CD4-positive, alpha-beta T cell treated with Interleukin-2 at 100 ng/mL for 4 hours (primary cell): ENCODE data around the gene BRAT1.
"Not testable (repeated sequence)": the region's sequence is repeated elsewhere in the genome, so short reads cannot be mapped to it uniquely, and the experiment has no call there.

Experiments
- DNase-seq: peaks from one replicate; pipeline ENCODE4 v3.0.0-alpha.2; 2020; ENCODE audit warnings: low spot score

BRAT1 gene

DNA sequence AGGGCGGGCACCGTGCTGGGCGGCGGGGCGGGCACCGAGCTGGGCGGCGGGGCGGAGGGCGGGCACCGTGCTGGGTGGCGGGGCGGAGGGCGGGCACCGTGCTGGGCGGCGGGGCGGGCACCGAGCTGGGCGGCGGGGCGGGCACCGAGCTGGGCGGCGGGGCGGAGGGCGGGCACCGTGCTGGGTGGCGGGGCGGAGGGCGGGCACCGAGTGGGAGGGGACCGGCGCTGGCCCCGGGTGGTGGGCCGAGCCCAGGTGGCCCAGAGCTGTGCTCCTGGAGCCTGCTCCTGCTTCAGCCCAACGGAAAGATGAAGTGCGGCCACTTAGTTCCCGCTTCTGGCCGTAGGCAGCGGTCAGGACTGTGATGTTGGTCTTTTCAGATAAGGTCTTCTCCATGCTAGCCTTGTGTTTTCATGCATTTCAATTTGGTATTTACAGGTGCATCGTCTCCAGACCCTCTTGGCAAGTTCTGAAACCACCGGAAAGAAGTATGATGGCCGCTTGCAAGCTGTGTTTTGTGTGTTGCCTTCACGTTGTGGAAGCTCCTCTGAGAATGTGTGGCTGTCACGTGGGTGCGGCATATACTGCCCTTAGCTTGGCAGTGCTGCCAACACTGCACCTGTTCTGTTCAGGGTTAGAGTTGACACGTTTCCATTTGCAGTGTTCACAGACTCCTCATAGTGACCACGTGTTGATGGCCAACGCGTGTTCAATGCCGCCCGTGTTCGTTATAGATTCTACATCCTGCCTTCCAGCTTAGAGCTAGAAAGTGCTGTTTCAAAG is 28.7 kb upstream of the BRAT1 start:
- no peak for DNase-seq

DNA sequence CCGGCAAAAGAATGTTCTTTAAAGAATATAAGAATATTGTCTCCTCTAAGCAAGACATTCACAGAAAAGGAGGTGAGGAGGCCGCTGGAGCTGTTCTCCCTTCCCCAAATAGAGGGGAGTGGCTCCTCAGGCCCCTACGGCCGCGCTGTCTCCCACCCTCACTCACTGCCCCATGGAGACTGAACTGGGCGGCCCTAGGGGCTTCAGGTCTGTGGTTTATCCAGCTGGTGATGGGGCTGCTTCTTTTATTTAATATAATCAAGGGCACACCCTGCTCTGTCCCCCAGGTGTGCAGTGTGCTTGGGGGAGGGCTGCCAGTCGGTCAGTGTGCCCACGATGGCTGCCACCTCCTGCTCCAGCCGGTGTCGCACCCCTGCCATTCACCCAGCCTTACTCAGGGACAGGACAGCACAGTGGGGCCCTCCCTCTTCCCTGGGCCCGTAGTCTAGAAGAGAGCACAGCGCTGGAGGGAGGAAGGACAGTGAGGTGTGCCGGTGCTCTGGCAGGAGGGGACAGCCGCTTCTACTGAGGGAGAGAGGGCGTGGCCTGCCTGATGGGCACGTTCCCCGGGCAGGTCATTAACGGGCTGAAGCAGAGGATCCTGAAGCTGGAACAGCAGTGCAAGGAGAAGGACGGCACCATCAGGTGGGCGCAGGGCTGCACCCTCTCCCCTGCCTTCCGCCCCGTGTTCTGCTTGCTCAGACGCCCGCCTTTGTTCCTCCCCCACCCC is 26.8 kb upstream of the BRAT1 start:
- DNase-seq: no peak

DNA sequence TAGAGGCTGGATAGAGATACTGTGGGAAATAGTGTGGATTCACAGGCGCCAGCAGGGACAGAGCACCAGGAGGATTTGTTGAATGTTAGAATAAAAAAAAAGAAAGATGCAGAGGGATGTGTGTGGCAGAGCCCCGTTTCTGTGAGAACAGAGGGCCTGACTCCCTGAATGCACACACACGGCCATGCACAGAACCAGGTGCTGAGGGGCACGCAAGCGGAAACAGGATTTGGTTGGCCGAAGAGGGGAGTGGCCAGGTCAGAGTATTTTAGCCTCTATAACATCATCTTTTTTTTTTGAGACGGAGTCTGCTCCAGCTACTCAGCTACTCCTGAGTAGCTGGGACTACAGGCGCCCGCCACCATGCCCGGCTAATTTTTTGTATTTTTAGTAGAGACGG is 25.3 kb upstream of the BRAT1 start:
- no peak for DNase-seq

DNA sequence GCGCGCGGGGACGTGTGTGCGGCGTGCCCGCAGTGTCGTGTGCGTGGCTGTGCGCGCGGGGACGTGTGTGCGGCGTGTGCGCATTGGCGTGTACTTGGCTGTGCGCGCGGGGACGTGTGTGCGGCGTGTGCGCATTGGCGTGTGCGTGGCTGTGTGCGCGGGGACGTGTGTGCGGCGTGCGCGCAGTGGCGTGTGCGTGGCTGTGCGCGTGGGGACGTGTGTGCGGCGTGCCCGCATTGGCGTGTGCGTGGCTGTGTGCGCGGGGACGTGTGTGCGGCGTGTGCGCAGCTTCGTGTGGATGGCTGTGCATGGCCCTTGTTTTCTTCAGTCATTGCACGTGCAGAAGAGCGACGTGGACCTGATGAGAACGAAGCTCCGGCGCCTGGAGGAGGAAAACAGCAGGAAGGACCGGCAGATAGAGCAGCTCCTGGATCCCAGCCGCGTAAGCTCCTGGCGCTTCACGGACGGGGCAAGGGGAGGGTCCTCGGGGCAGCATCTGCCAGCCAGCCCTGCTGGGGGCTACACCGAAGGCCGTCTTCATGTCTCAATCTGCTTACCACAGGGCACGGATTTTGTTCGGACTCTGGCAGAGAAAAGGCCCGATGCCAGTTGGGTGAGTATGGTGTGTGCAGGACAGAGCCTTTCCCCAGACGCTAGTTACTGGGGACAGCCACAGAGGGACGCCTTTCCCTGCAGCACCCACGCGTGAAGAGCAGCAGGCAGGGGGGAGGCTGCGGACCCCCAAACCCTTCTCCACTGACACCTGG is 22.8 kb upstream of the BRAT1 start:
- no peak for DNase-seq

DNA sequence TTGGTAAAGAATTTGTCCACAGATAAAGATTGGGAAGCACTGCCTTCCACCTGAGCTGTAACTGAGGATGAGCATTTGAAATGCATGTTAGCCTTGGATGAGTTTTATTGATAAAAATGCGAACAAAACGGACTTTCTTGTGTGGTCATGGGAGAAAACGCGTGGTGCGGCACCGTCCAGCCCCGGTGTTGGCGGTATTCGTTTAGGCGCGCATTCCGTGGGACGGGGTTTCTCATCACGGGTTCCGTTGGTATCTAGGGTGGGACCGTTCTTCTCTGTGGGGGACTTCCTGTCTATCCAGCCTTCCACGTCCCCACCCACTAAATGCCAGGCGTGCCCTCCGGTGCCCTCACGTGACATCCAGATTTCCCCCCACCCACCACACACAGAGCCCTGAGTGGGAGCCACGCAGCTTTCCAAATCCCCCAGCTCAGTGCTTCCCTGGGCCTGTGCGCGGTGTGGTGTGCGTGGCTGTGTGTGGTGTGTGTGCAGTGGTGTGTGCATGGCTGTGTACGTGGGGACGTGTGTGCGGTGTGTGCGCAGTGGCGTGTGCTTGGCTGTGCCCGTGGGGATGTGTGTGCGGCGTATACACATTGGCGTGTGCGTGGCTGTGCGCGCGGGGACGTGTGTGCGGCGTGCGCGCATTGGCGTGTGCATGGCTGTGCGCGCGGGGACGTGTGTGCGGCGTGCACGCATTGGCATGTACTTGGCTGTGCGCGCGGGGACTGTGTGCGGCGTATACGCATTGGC is 21.6 kb upstream of the BRAT1 start:
- no peak for DNase-seq

DNA sequence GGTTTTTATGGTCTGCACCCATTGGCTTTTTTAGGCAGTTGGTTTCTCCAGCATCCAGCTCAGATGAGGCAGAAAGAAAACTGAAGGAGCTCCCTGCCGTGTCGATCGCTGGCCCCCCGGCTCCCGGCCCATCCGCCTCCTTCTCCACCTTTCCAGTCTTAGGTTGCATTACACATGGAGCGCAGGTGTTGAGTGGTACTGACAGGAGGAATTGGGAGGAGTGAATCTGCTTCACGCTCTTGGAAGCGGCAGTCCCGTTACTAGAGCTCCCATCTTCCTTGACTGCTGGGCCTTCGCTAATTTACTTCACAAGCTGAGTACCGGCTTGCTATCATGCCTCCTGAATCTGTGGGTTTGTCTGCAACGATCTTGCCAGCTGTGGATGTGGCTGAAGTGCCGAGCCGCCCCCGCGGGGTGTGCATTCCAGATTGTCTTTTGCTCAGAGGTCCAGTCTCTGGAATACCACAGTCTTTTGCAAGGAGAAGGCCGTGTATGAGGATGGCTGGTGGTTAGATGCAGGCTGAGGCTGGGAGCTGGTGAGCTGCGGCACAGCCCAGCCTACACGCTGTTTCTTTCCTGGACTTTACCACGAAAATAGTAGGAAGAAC is 20.5 kb upstream of the BRAT1 start:
- DNase-seq: no peak

DNA sequence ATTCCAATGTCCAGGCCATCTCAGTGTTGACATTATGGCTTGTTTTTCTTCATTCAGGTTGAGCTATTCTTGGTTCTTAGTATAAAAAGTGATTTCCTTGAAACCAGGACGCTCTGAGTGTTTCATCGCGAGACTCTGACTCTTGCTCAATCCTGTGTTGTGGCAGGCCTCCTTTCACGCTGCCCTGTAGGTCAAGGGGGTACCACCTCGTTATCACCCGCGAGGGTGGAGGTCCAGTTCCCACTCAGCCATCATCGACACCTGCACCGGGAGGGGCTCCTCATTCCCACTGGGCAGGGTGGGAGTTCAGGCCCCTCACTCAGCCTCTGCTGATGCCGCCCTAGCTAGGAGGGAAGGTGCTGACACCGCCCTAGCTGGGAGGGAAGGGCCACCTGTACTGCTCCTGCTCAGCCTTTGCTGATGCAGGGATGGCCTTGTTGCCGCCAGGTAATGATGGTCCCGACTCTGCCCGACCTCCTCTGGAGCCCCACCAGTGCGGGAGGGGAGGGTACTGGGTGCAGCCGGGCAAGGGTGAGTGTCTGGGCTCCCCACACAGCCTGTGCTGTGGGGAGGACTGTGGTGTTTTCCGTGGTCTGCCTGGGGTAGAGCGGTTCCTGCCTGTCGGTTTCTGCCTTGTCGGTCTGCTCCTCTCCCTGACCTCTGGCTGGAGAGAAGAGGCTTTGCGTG is 19.9 kb upstream of the BRAT1 start:
- no peak for DNase-seq

DNA sequence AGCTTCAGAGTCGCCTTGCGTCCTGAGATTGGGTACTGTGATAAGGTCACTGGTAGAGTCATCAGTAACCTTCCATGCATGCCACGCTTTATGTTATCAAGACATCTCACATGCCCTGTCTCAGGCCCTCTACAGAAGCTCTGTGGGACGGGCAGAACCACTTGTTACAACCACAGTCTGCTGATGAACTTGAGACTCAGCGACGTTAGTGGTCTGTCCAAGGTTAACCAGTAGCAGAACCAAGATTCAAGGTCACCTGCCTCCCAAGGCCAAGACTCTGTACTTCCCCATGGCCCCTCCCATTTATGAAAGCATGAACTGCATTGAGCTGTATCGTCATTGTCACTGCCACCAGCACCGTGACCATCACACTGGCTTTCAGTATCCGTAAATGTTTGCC is 18.4 kb upstream of the BRAT1 start:
- no peak for DNase-seq

DNA sequence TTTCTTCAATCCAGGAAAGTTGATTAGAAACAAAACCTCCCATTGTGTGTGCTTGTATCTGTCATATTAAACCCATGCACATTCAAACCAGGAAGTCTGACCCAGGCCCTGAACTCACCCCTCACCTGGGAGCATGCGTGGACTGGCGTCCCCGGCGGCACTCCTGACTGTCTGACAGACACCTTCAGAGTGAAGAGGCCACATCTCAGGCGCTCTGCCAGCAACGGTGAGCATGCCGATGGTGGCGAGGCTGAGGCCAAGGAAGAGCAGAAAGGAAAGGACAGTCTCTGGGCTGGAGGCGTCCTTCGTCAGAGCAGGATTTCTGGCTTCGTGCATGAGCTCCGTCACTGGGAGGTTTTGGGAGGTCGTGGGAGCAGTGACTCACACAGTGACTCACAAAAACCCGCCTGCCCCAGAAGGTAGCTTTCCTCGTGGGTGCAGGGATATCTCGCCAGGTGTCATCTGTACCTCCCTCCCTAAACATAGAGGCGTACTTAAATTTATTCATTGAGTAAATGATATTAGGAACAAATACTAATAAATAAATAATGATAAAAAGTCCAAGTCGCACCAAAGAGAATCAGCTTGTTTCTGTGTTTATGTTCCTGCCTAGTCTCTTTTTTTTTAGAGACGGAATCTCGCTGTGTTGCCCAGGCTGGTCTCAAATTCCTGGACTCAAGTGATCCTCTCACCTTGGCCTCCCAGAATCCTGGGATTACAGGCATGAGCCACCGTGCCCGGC is 16.9 kb upstream of the BRAT1 start:
- DNase-seq: no peak

DNA sequence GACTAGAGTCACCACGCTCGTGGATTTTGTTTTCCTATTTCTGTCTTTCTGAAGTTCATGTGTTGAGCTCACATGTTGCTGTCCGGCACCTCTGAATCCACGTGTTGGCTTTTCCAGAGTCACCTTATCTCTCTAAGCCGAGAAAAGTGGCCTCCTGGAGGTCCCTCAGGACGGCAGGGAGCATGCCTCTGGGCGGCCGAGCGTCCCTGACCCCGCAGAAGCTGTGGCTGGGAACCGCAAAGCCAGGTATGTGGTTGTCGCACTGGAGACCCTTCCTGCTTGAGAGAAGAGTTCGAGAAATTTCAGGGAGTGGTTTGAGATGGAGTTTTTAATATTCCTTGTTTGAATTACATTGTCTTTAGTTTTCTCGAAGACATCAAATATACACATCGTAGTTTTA is 16.1 kb upstream of the BRAT1 start:
- no peak for DNase-seq

DNA sequence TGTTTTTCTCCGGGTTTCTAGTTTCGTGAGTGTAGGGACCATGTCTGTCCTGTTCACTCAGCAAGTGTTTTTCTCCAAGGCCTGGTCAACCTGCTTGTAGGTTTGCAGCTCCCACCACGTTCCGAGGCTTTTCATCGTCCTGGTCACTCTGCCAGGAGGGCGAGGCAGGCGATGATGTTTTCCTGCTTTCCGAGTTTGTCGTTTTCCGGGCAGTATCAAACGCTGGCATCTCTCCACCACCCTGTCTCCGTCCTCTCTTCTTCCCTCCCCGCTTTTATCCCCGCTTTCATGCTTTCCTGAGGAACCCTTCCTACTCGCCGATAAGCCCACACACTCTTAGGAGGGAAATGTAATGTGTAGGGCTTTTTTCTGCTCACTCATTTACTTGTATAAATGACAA is 14.7 kb upstream of the BRAT1 start:
- no peak for DNase-seq

DNA sequence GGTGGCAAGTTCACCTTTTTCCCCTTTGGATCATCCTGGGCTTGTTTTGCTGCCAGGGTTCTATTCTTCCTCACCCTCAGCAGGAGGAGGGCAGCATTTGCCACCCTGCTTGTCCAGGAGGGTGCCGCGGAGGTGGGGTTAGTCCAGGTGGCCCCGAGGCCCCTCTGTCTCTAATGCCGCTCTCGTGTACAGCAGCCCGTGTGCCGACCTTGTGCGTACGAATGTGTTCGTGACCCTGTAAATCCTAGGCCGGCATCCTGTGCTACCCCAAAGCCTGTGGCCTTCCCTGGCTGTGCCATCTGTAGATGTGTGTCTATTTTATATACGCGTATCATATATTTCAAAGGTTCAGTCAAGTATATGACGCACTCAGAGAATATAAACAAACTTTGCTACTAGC is 14.1 kb upstream of the BRAT1 start:
- no peak for DNase-seq

DNA sequence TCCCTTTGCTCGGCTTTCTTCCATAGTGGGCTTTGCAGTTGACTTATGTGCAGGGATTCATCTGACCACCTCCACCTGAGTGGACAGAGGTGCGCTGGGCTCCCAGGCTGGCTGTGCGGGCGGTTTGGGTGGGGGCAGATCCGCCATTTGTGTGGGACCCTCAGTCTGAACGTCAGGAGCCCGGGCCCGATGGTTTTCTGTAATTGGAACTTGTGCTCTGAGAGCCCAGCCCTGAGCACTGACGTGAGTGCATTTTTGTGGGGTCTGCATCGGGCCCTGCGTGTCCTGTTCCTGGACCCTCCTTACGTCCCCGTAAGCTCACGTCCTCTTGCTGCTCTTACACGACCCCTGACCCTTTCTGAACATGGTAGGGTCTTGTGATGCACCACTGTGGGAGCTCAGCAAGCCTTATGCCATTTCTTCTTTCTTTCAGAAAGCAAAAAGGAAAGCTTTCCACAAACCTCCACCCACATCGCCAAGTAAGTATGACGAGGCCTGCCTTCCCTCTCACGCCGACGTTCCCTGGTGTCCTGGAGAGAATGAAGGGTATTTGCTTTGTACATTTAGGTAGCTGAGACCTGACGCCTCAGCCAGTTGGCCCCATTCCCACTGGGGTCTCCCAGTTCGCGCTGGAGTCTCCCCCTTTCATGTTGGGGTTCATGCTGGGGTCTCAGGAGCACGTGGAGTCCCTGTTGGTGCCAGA is 13.3 kb upstream of the BRAT1 start:
- no peak for DNase-seq

DNA sequence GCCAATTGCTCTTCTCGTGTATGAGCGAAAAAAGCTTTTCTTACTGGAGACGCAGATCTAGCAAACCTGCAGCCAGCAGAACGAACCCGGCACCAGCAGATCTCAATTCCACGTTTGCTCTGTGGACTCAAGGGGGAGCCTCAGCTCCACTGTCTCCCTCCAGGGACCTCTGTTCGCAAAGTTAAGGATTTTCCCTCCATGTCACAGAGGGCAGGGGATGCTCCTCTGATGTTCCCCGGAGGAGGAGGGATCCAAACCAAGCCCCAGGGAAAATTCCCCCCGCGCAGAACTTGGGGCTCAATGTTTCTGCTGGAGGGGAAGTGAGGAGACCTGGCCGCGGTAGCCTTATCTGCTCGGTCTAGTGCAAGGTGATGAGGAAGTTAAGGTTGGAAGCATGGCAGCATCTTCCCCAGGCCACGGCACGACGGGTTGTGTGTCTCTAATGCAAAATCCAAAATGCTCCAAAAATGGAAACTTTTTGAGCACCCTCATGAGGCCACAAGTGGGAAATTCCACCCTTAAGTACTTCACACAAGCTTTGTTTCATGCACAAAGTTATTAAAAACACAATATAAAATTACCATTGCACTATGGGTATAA is 12.5 kb upstream of the BRAT1 start:
- no peak for DNase-seq

DNA sequence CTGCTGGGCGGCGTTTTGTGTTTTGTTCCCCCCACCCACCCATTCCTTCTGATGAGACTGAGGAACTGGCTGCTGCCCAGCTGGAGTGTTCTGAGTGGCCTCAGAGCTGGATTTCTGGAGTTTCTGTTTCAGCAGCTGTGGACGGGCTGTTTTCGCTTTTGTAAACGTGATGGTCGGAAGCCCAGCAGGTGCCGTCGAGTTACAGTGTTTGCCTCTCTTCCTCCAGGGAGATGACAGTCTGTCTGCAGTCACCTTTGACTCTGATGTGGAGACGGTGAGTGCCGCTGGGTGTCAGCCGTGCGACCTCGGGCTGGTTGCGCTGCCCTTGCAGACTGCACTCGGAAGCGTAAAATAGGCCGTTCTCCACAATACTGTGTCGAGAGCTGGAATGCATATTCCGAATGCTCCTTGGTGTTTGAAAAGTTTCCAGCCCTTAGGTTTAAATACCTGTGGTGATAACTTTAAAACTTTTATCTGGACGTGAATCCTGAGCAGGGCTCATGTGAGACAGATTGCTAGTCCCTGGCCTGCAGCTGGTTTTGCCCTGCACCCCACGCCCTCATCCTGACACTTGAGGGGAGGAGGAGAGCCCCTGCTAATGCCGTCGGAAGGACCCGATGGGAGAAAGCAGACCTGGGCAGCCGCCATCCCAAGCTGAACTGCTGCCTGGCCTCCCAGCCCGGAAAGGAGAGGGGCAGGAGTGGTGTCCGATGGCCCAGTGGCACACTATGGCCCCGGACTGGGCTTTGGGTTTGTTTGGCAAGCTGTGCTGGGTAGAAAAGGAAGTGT is 11.8 kb upstream of the BRAT1 start:
- peak; percentile 40 for DNase-seq

DNA sequence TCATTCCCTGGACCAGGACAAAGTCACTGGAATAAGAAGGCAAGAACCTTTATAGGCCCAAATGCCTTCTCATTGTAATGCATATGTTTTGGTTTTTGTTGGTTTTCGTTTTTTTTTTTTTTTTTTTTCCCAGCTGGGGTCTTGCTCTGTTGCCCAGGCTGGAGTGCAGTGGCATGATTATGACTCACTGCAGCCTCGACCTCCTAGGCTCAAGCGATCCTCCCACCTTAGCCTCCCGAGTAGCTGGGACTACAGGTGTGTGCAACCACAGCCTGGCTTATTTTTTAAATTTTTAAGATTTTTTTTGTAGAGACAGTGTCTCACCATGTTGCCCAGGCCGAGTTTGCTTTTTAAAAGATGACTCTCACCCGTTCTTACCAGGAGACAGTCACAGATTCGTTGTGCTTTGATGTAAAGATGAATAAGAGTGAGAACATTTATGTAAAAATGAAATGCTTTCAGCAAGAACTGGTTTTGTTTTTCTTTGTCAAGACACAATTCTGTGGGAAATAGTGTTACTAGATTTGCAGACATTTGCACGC is 11.1 kb upstream of the BRAT1 start:
- no peak for DNase-seq

DNA sequence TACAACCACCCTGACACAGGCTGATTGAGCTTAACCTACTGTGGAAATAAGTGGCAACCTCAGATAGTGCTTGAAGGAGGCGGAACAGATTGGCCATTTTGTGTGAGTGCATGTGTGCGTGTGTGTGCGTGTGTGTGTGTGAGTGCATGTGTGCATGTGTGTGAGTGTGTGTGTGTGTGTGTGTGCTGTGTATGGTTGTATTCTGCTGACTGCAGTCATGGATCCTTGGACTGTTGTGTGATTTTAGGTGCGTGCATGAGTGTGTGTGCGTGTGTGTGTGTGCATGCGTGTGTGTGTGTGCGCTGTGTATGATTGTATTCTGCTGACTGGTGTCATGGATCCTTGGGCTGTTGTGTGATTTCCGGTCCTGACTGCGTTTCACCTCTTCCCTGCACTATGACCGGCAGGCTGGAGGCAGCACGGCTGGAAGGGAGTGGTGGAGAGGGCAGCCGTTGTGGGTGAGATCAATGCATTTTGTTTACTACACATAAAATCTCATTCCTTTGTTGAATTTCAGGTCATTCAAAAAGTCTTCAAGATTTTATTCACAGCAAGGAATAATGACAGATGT is 9.7 kb upstream of the BRAT1 start:
- DNase-seq: no peak

DNA sequence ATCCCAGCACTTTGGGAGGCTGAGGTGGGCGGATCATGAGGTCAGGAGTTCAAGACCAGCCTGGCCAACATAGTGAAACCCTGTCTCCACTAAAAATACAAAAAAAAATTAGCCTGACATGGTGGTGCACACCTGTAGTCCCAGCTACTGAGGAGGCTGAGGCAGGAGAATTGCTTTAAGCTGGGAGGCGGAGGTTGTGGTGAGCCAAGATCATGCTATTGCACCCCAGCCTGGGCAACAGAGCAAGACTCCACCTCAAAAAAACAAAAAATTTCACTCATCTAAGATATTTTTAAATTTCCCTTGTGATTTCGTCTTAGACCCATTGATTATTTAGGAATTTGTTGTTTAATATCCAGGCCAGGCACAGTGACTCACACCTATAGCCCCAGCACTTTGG is 8.6 kb upstream of the BRAT1 start:
- not testable (repeated sequence) for DNase-seq
